Measurements from ENCODE around the gene HACD4.

- TF ChIP-seq POLR2A (IDR thresholded peaks at IDR 0.05) (no peak), CTCF (IDR thresholded peaks at IDR 0.05) (no peak)
Measured at GRCh38 chr9:21043841-21044240, 12.4 kb upstream of the HACD4 start.
